HepG2 (cell line): ENCODE data around the gene CNNM3. TPM values are rescaled to one million over a fixed set of nuclear protein-coding genes. Genes with fewer than 3 reads are reported as not detected.

Source experiments
- ASH2L ChIP-seq: fragments of 300-600, 200-600 bp; sonication (generic); IDR thresholded peaks from 2 replicates; pipeline ENCODE4 v1.7.0; 2017; ENCODE audit warnings: low read depth, mild to moderate bottlenecking, moderate library complexity, mixed read lengths, low read length; ENCODE audit not compliant: insufficient read length
- ATF4 ChIP-seq, 2 experiments: fragments of 450-650 bp in 1 of 2; sonication (generic) in 1 of 2; formaldehyde crosslinking; IDR thresholded peaks; 2 replicates each; pipeline versions ENCODE4 v1.5.0 to v1.8.0; 2020 to 2022; ENCODE audit warnings: mild to moderate bottlenecking in 1 of 2, missing genetic modification reagents in 1 of 2
- FOXC1 ChIP-seq: sonication (generic); formaldehyde crosslinking; IDR thresholded peaks from 2 replicates; pipeline ENCODE4 v1.8.0; 2022; ENCODE audit warnings: mild to moderate bottlenecking, missing genetic modification reagents, borderline replicate concordance
- HMG20A ChIP-seq: IDR thresholded peaks from 2 replicates; pipeline ENCODE4 v1.6.1; 2016; ENCODE audit warnings: borderline replicate concordance
- HNRNPL ChIP-seq: fragments of 200-400 bp; formaldehyde crosslinking; IDR thresholded peaks from 2 replicates; pipeline ENCODE4 v1.6.1; 2017; ENCODE audit warnings: mild to moderate bottlenecking, low read depth, low read length
- MIXL1 ChIP-seq: IDR thresholded peaks from 2 replicates; pipeline ENCODE4 v1.6.1; 2016
- PHF20 ChIP-seq: sonication (generic); formaldehyde crosslinking; IDR thresholded peaks from 2 replicates; pipeline ENCODE4 v1.5.0; 2020; ENCODE audit warnings: mild to moderate bottlenecking, missing genetic modification reagents
- SALL1 ChIP-seq: sonication (generic); formaldehyde crosslinking; IDR thresholded peaks from 2 replicates; pipeline ENCODE4 v1.8.0; 2022; ENCODE audit warnings: mild to moderate bottlenecking, missing genetic modification reagents
- SUZ12 ChIP-seq: fragments of 150-350 bp; IDR thresholded peaks from 2 replicates; pipeline ENCODE4 v1.6.1; 2014; ENCODE audit warnings: low read depth, low read length
- TEAD3 ChIP-seq: optimal IDR thresholded peaks from 2 replicates; pipeline ENCODE3; 2016; ENCODE audit warnings: borderline replicate concordance
- XRCC5 ChIP-seq: fragments of 200-400 bp; formaldehyde crosslinking; optimal IDR thresholded peaks from 2 replicates; pipeline ENCODE3; 2017; ENCODE audit warnings: mild to moderate bottlenecking, low read length
- ZBTB44 ChIP-seq: sonication (generic); formaldehyde crosslinking; IDR thresholded peaks from 2 replicates; pipeline ENCODE4 v1.4.0; 2020; ENCODE audit warnings: missing genetic modification reagents
- ZFY ChIP-seq: sonication (generic); formaldehyde crosslinking; IDR thresholded peaks from 2 replicates; pipeline ENCODE4 v1.4.0; 2020; ENCODE audit warnings: missing genetic modification reagents
- ZNF10 ChIP-seq: sonication (generic); formaldehyde crosslinking; IDR thresholded peaks from 2 replicates; pipeline ENCODE4 v1.4.0; 2020; ENCODE audit warnings: mild to moderate bottlenecking, low read depth, missing genetic modification reagents, borderline replicate concordance
- ZNF17 ChIP-seq: sonication (generic); formaldehyde crosslinking; IDR thresholded peaks from 2 replicates; pipeline ENCODE4 v1.5.0; 2020; ENCODE audit warnings: mild to moderate bottlenecking, missing genetic modification reagents
- ZNF276 ChIP-seq: sonication (generic); formaldehyde crosslinking; IDR thresholded peaks from 2 replicates; pipeline ENCODE4 v1.4.0; 2020; ENCODE audit warnings: mild to moderate bottlenecking, low read depth, missing genetic modification reagents
- ZNF317 ChIP-seq: sonication (generic); formaldehyde crosslinking; IDR thresholded peaks from 2 replicates; pipeline ENCODE4 v1.5.0; 2020; ENCODE audit warnings: mild to moderate bottlenecking, missing genetic modification reagents
- ZNF414 ChIP-seq: sonication (generic); formaldehyde crosslinking; IDR thresholded peaks from 2 replicates; pipeline ENCODE4 v1.5.0; 2020; ENCODE audit warnings: missing genetic modification reagents
- polyA plus RNA-seq, 8 experiments: library from polyadenylated mRNA; depleted of rRNA in 3 of 8; stranded (reverse) in 7 of 8; unstranded in 1 of 8; fragments of >200 nt; fragmentation: Illumina TruSeq in 4 of 8; extraction: Trizol in 4 of 8; gene quantifications; 2 replicates each; pipeline versions ENCODE4 v1.2.1 to v1.2.3, GENCODE V29; 2011 to 2016; ENCODE audit warnings: low read depth in 4 of 8, missing spikeins in 1 of 8, mixed read lengths in 1 of 8; ENCODE audit not compliant: insufficient read depth in 1 of 8
- total RNA-seq, 5 experiments: library from RNA; depleted of rRNA; stranded (reverse); fragments of >200 nt; fragmentation: Illumina TruSeq; extraction: Trizol; gene quantifications; 2 replicates each; pipeline ENCODE4 v1.2.3, GENCODE V29; 2016; ENCODE audit warnings: low read depth in 1 of 5
- TF ChIP-seq, protein P1 (sequence below): sonication (generic); formaldehyde crosslinking; IDR thresholded peaks from 2 replicates; pipeline ENCODE4 v1.4.0; 2020; ENCODE audit warnings: low read depth, mild to moderate bottlenecking, missing genetic modification reagents
- TF ChIP-seq, protein P2 (sequence below): sonication (generic); IDR thresholded peaks from 2 replicates; pipeline ENCODE4 v1.6.1; 2016; ENCODE audit warnings: low read depth, borderline replicate concordance
- TF ChIP-seq, protein P3 (sequence below): sonication (generic); formaldehyde crosslinking; IDR thresholded peaks from 2 replicates; pipeline ENCODE4 v1.5.1; 2020; ENCODE audit warnings: missing genetic modification reagents, mild to moderate bottlenecking, borderline replicate concordance

Gene CNNM3
- total and polyA plus RNA-seq, 2 of the 13 experiments (the other 11 are each of a cell fraction or from before 2014, with no cell fraction given), result 21.2 to 27.9 TPM

GRCh38 chr2:96810783-96811192 lies 5.3 kb upstream of the CNNM3 start (continued):
- no peak for TF ChIP-seq ZNF414 (CRISPR knock-in tag)
- TF ChIP-seq, protein P1, sequence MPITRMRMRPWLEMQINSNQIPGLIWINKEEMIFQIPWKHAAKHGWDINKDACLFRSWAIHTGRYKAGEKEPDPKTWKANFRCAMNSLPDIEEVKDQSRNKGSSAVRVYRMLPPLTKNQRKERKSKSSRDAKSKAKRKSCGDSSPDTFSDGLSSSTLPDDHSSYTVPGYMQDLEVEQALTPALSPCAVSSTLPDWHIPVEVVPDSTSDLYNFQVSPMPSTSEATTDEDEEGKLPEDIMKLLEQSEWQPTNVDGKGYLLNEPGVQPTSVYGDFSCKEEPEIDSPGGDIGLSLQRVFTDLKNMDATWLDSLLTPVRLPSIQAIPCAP (CRISPR knock-in tag), result no peak
- 0 out of 2 replicates have a peak, but pooled peaks have one; percentile 61 for TF ChIP-seq SALL1
- TF ChIP-seq HMG20A (CRISPR knock-in tag), result peak; percentile 50; the same call in 1 of the 2 replicates
- peak; percentile 45 for TF ChIP-seq ASH2L
- TF ChIP-seq ATF4 (CRISPR knock-in tag; IDR thresholded peaks at IDR 0.05), result no peak
- no peak for TF ChIP-seq ZBTB44 (CRISPR knock-in tag)
- no peak for TF ChIP-seq ZNF10
- 0 out of 2 replicates have a peak, but pooled peaks have one; percentile 37 for TF ChIP-seq ZNF317 (CRISPR knock-in tag)
- TF ChIP-seq, protein P2, sequence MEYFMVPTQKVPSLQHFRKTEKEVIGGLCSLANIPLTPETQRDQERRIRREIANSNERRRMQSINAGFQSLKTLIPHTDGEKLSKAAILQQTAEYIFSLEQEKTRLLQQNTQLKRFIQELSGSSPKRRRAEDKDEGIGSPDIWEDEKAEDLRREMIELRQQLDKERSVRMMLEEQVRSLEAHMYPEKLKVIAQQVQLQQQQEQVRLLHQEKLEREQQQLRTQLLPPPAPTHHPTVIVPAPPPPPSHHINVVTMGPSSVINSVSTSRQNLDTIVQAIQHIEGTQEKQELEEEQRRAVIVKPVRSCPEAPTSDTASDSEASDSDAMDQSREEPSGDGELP, result no peak
- TF ChIP-seq ZFY (CRISPR knock-in tag), result peak; percentile 76
- TF ChIP-seq ZNF276 (CRISPR knock-in tag), result 0 out of 2 replicates have a peak, but pooled peaks have one; percentile 55
- TF ChIP-seq, protein P3, sequence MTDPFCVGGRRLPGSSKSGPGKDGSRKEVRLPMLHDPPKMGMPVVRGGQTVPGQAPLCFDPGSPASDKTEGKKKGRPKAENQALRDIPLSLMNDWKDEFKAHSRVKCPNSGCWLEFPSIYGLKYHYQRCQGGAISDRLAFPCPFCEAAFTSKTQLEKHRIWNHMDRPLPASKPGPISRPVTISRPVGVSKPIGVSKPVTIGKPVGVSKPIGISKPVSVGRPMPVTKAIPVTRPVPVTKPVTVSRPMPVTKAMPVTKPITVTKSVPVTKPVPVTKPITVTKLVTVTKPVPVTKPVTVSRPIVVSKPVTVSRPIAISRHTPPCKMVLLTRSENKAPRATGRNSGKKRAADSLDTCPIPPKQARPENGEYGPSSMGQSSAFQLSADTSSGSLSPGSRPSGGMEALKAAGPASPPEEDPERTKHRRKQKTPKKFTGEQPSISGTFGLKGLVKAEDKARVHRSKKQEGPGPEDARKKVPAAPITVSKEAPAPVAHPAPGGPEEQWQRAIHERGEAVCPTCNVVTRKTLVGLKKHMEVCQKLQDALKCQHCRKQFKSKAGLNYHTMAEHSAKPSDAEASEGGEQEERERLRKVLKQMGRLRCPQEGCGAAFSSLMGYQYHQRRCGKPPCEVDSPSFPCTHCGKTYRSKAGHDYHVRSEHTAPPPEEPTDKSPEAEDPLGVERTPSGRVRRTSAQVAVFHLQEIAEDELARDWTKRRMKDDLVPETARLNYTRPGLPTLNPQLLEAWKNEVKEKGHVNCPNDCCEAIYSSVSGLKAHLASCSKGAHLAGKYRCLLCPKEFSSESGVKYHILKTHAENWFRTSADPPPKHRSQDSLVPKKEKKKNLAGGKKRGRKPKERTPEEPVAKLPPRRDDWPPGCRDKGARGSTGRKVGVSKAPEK (CRISPR knock-in tag), result no peak; the same call in 1 of the 2 replicates
- no peak for TF ChIP-seq SUZ12
- TF ChIP-seq XRCC5, result peak; percentile 80
- TF ChIP-seq PHF20 (CRISPR knock-in tag), result 0 out of 2 replicates have a peak, but pooled peaks have one; percentile 38
- TF ChIP-seq ZNF17 (CRISPR knock-in tag), result no peak
- no peak for TF ChIP-seq MIXL1 (CRISPR knock-in tag)
- peak; percentile 55 for TF ChIP-seq TEAD3 (CRISPR knock-in tag)
- 0 out of 2 replicates have a peak, but pooled peaks have one; percentile 52 for TF ChIP-seq HNRNPL
- no peak for TF ChIP-seq FOXC1
